Suppressor macrophage (primary cell): ENCODE measurements around the gene NOL7.

Source experiments
- DNase-seq, 4 experiments: peaks; one replicate each; pipeline ENCODE4 v3.0.0-alpha.2; 2020 to 2022
- total RNA-seq, 17 experiments: gene quantifications; one replicate each; lab custom pipeline; 2026; ENCODE audit warnings: mixed read lengths in 6 of 17, inconsistent platforms in 3 of 17; lab: John Stamatoyannopoulos, UW

NOL7 gene
- 32.4 to 64.7 (median 40.5) reads per million in 17 experiments for total RNA-seq

DNA sequence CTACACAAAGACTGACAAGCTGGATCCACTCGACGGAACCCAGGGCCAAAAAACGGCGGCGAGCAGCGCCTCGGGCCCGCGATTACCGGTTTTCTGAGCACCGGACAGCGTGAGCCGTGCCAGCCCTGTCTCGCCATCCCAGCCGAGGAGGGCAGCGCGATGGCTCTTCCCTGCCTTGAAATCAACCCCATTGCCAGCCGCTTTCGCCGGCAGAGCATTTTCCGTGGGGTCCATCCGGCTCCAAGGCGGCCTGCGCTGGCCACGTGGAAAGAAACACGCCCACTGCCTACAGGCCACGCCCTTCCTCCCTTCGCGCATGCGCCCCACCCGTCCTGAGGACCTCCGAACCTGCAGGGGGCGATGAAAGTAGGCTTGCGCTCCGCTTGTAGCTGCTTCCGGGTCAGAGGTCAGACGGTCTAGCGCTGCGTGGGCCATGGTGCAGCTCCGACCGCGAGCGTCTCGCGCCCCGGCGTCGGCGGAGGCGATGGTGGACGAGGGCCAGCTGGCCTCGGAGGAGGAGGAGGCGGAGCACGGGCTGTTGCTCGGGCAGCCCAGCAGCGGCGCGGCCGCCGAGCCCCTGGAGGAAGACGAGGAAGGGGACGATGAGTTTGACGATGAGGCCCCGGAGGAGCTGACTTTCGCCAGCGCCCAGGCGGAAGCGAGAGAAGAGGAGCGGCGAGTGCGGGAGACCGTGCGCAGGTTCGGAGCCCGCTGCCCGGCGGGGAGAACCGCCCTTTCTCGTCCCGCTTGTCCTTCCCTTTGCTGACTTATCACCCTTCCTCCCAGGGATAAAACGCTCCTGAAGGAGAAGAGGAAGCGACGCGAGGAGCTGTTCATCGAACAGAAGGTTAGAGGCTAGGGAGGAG lies at the start of gene NOL7:
TSS of gene NOL7 (plus strand) at position 410 of the 866 bp plus-strand sequence. CDS start at position 434, 24 bp downstream.
- peak; percentile 99 to 100 (median 99) for DNase-seq

DNA sequence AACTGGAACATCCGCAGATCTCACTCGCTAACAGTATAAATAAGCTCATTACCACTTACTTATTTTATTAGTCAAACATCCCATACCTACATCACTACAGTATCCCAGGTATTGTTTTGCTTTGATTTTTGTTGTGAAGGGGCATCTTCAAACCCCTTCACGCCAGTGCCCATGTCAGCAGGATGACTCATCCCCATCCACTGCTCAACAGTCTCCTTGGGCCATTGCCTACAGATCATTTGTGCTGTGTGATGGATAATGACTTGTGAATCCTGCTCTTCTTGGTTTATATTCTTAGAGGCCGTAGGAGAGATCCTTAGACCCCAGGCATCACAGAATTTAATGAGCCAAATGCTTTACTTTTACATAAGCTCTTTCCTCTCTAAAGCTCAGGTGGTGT lies 49.2 kb upstream of the NOL7 start:
- DNase-seq: no peak

DNA sequence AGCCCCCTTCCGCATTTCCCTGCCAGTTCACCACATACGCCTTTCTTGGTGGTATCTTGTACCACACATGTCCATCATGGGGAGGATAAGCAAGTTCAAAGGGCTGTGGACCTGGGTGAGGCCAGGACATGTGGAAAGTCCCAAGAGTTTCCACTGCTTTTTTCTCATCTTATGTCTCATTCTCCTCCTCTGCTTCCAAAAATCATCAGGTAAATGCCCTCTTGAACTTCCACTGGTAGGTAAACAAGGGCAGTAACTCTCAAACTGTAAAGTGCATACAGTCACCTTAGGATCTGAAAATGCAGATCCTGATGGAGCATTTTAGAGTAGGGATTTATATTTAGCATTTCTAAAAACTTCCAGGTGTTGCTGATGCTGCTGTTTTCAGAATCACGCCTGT lies 48.6 kb upstream of the NOL7 start:
- no peak for DNase-seq

DNA sequence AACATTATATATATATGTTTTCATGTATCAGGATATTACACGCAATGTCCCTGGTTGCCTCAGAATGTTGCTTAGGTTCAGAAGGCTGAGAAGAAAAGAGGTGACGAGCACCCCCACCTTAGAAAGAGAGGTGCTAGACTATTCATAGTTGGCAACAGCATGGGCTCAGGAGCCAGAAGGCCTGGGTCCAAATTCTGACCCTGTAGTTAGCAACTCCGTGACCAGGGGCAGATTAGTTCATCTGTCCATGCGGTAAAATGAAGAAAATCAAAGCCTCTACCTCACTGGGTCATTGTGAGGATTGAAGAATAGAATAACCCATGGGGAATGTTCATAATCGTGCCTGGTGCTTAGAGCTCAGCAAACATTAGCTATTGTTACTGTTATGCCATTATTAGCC lies 46.2 kb upstream of the NOL7 start:
- DNase-seq: no peak

DNA sequence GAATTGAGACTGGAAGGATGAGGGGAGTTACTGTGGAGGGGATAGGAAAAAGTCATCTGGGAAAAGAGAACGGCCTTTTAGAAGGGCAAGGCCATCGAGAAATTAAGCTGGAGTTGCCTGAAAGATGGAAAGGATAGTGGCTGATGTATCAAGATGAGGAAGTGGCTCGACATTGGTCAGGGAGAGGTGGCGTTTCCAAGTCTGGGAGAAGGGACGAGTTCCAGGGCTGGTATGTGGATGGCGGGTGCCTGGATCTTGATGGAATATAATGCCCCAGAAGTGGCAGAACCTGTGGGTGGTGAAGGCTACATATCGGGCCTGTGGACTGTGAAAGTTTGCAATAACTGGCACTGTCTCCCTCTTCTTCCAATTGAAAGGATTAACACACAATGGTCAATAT lies 42.9 kb upstream of the NOL7 start:
- DNase-seq: no peak

DNA sequence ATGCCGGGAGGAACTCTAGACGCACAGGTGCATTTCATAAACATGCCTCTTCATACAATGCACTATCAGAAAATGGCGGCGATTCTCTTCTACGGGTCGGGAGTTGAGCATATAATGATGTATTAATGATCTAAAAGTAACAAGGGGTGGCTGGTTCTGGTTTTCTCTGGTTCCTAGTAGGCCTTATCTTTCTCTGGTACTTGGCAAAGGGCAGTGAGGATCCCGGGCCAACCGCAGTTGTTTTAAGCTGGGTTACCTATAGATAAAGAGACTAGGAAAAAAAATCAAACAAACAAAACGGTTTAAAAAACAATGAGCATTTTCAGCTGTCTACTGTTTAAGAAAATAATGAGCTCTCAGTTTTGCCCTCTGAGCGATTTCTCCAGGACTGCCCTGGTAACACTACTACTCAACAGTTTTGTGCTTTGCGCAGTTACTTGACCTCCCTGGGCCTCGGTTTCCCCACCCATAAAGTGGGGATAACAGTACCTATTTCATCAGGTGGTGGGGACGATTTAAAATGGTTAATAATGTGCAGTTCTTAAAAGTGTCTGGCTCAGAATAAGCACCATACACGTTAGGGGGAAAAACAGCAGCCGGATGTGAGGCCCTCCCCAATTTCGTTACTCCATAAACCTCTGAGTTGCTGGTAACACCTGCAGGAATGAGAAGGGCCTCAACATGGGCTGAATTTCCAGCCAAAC lies 42.0 kb upstream of the NOL7 start:
- no peak for DNase-seq

DNA sequence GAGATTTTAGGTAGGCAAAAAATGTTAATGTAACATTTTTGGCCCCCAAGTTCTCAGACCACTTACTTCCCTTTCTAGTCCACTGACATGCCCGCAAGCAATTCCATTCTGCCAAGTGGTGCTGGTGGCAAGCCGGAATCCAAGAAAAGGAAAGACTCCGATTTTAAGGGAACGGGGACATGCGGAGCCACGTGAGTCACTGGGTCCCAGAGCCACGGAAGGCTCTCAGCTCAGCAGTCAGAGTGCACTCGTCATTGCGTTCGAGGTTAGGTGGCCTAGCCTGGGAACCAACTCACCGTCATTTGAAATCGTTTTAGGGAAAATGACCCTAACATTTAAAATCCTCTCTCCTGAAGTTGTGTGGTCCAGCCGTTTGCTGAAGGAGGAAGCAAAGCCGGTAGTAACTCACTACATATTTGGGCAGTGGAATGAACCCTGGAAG lies 41.4 kb upstream of the NOL7 start:
- DNase-seq: peak; percentile 51 to 69 (median 66)

DNA sequence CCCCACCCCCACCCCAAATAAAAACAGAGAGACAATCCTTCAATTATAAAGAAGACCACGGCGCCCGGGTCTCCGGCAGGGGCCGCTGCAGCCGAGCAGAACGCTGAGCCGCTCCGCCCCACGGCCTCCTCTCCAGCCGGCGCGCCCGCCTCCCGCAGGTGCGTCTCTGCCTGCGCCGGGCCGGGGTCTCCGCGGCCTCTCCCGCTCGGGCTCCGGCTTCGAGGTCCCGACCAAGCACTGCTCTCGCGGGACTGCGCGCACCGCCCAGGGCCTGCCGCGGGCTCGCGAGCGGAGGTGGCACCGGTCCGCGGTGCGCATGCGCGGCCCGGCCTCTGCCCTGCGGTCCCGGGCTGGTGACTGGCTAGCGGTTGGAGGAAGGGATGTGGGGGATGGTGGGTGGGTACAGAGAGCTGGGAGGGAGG lies 41.0 kb upstream of the NOL7 start:
- peak; percentile 94 to 98 (median 96) for DNase-seq

DNA sequence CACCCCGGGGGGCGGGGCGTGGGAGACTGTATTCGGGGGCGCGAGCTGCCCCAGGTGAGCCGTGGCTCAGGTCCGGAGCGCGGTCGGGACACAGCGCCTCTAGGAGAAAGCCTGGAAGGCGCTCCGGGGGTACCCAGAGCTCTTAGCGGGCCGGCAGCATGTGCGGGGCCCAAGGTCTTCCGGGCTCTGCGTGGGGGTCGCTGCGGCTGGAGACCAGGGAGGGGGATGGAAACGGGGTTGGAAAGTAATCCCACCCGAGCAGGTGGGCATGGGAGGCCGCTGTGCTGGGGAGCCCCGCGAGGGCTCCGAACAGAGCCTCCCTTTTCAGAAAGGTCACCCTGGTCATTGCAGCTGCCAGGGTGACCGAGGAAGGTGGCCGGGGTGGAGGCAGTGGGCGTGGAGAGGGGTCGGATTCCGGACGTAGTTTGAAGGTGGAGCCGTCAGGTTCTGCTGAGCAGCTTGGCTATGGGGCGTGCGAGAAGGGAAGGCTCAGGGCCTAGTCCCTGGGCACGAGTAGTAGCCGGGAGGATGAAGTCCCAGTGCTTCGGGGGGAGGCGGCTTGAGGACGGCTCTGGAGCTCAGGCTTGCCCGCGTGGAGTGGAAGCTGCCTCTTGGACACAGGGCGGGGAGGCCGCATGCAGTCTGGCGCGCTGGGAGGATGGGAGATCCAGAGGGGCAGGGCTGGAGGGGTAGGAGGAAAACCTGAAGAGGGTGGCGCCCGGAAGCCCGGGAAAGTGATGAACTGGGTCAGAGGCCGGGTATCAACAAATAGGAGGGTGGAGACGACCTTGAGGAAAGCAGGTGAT lies 40.4 kb upstream of the NOL7 start, which contains the start of gene SIRT5:
TSS of gene SIRT5 (plus strand) at position 31 of the 806 bp plus-strand sequence. CDS start 9,510 bp downstream, outside the sequence.
- peak; percentile 73 to 86 (median 80) for DNase-seq

DNA sequence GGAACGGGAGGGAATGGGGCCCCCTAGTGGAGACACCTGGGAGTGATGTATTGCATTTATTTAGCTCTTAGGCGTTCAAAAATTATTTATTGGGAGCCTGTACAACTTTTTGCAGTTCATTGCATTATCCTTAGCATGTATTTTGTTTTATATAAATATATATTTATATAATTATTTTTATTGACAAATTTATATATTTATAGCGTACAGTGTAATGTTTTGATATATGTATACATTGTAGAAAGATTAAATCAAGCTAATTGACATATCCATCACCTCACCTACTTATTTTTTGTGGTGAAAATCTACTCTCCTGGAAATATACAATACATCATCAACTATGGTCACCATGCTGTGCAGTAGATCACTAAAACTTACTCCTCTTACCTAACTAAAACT lies 39.8 kb upstream of the NOL7 start:
- DNase-seq: peak in 1 of 4 experiments; percentile 79

DNA sequence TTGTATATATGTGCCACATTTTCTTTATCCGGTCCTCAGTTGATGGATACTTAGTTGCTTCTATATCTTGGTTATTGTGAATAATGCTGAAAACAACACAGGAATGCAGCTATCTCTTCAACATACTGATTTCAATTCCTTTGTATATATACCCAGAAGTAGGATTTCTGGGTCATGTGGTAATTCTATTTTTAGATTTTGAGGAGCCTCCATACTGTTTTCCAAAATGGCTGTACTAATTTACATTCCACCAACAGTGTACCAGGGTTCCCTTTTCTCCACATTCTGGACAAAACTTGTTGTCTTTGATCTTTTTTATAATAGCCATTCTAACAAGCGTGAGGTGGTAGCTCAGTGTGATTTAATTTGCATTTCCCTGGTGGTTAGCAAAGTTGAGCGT lies 39.1 kb upstream of the NOL7 start:
- DNase-seq: no peak

DNA sequence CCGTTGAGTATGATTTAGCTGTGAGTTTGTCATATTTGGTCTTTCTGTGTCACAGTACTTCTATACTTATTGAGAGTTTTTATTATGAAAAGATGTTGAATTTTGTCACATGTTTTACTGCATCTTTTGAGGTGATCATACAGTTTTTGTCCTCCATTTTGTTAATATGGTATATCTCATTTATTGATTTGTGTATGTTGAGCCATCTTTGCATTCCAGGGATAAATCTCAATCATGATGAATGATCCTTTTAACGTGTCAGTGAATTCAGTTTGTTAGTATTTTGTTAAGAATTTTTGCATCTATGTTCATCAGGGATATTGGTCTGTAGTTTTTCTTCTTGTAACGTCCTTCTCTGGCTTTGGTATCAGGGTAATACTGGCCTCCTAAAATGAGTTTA lies 37.2 kb upstream of the NOL7 start:
- DNase-seq: no peak

DNA sequence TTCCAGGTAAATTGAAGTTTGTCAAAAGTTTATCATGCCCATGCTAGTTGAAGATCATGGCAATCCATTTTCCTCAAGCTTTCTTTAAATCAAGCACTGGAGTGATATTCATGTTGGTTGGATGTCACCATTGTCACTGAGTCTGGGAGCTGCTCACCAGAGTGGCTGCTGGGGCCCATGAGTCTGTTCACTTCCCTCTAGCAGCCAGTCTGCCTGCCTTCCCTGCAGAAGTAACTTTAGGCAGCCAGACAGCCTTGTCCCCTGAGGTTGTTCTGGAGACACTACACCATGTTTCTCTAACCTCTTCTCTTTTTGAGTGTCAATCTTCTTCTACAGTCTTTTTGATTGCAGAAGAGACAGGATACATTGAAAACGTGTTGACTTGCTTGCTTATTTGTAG lies 35.2 kb upstream of the NOL7 start:
- peak; percentile 5 to 51 (median 37) for DNase-seq

DNA sequence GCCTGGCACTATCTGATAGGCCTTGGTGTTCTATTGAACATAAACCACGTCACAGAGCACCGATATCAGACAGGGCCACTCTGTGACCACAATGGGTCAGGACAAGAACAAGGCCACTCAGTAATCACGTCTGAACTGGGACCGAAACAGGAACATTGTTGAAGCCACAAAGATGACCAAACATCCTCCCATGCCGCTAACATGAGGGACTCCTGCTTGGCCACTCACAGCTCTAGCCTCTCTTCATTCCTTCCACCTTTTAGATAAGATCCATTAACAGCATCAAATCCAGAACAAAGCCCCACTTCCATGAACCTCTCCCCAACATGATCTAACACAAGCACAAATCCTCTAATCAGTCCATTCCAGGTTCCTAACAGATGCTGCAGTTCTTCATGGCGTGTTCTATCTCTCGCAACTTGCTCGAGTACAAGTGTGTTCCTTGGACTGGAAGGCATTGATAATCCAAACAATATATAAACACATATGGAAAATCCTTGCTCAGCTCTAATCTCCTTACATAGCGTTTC lies 33.4 kb upstream of the NOL7 start:
- DNase-seq: peak in 3 of 4 experiments; percentile 25 to 33 (median 26)

DNA sequence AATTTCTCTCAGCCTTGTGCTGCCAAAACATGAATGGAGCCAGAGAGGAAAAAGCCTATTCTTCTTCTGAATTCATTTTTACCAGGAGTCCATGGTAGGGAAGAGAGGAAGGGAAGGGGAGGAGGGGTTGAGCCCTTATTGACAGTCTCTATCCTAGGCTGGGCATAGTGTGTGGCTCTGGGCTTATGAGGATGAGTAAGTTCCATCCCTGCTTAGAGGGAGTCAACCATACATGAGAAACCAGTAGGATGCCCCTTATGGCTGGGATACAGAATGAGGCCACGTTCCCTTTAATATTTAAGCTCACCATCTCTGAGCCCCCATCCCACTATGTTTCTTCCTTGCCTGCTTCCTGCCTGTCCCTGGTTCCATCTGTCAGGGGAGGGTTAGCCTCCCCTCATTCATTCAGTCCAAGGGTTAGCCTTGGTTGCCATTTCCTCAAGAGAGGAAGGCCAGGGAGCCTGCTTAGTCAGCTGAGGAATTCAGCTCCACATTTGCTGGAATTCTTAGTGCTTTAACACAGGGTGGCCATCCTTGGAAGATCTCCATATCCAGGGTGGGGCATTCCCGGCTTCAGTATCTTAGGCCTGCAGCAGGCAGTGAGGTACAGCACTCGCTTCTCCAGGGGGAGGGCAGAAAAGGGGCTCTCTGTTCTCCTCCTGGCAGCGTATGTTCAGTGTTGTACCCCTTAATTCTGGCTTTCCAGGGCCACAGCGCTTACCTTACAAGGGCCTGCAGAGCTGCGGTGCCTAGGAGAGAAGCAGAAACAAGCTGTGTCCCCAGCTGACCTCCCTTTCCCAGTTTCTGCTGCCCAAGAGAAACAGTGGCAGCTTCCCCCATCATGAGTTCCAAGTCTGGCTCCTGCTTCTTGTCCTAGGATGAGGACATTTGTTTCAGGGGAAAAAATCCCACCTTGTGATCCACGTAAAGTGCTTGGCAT lies 28.3 kb upstream of the NOL7 start:
- DNase-seq: no peak

DNA sequence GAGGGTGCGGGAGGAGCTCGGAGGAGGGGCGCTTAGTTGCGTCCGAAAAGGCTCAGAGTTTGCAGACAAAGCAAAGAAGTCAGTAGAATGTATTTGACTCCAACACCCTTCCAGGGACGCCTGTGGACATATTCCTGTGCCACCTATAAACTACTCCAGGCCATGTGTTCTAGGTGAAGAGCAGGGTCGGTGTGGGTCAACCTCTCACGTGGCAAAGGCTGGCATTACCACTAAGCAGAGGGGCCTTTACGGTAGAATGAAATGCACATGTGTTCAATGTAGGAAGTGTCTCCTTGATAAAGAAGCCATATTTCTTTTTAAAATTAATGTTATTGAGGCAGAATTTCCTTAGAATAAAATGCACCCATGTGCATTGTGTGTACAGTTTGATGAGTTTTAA lies 25.3 kb upstream of the NOL7 start:
- no peak for DNase-seq

DNA sequence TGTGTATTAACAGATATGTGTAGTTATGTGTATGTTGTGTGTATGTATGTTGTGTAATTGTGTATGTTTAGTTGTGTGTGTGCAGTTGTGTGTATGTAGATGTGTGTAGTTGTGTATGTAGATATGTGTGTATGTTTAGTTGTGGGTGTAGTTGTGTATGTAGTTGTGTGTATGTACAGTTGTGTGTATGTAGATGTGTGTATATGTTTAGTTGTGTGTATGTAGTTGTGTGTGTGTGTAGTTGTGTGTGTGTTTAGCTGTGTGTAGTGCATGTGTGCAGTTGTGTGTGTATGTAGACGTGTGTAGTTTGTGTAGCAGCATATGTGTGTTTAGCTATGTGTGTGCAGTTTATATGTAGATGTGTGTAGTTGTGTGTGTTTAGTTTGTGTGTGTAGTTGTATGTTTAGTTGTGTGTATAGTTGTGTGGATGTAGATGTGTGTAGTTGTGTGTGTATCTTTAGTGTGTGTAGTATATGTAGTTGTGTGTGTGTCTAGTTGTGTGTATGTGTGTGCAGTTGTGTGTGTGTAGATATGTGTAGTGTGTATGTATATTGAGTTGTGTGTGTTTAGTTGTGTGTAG lies 24.5 kb upstream of the NOL7 start:
- DNase-seq: no peak

DNA sequence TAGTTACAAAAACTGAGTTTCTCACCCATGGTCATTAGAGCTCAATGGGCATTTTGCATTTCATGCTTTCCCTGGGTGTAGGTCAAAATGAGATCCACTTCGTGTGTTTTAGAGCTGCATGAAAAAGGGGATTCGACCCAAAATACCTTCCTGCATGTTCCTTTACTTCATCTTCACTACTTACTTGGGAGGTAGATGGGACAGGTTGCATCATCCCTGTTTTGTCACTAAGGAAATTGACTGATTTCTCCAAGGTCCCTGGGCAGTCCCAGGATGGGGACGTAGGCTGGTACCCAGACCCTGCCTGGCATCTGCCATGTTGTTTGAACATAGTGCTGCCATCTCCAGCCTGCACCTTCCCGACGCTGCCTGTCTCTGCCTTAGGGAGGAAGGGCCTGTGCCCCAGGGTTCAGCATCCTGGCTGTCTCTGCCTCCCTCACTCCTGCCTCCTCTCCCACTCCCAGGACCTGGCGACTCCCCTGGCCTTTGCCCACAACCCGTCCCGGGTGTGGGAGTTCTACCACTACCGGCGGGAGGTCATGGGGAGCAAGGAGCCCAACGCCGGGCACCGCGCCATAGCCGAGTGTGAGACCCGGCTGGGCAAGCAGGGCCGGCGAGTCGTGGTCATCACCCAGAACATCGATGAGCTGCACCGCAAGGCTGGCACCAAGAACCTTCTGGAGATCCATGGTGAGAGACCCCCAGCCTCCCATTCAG lies 23.8 kb upstream of the NOL7 start:
- DNase-seq: no peak

DNA sequence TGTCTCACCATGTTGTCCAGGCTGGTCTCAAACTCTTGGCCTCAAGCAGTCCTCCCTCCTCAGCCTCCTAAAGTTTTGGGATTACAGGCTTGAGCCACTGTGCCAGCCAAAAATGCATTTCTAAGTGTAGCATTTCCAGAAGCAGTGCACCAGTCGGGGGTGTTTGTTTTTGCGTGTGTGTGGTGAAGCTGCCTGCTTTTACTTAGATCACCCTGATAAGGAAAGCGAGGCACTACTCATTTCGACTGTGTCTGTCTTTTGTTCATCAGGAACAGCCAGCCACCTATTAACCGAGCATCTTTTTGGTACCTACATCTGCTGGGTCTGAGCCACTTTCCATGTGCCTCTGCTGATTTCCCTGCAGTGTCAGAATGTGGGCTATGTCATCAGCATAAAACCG lies 22.0 kb upstream of the NOL7 start:
- no peak for DNase-seq

DNA sequence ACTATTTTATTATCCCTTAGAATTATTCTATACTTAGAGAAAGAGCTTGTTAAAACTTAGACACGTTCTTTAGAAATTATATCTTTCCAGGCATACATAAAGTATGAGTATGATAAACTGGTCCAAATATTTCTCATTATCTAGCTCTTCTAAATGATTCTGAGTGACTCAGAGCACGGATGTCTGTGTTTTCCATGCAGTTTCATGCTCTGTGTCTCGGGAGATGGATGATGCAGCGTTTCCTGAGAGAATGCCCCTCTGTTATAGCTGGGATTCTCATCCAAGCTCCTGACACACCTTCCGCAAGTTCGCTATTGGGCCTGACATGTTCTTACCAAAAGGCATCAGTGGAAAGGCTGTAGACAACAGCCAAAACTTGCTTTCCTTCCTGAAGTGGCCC lies 21.4 kb upstream of the NOL7 start:
- DNase-seq: no peak
